Posterior vena cava (tissue), 2 donors: ENCODE data around the gene CDKAL1. TPM values are rescaled to one million over a fixed set of nuclear protein-coding genes. Genes with fewer than 3 reads are reported as not detected.
"Not testable (repeated sequence)": the region's sequence is repeated elsewhere in the genome, so short reads cannot be mapped to it uniquely, and the experiment has no call there.

Experiments used
- DNase-seq: peaks from one replicate; pipeline ENCODE4 v3.0.0-alpha.2; 2020; ENCODE audit warnings: low spot score
- intact Hi-C, 2 donors: fragments of 100-400 bp; cut with DNase I; formaldehyde crosslinking; loops; one replicate each; pipeline versions ENCODE4 v1.14.1 to v1.14.2; 2022 to 2023
- total RNA-seq, 2 donors: library from RNA; stranded (reverse); fragmentation: NEBNext Ultra II Directional; extraction: Animal tissue kit (Norgen Biotek cat#: 25700); gene quantifications; one replicate each; pipeline ENCODE4 v1.2.1, GENCODE V29; 2021
- donor health status: DM: yes; HTN: yes; CAD: no.
- donor health status: DM: yes; HTN: yes; CAD: no.

Gene CDKAL1
- total RNA-seq, 2 donors from 2014 or later: 13.1 TPM

DNA sequence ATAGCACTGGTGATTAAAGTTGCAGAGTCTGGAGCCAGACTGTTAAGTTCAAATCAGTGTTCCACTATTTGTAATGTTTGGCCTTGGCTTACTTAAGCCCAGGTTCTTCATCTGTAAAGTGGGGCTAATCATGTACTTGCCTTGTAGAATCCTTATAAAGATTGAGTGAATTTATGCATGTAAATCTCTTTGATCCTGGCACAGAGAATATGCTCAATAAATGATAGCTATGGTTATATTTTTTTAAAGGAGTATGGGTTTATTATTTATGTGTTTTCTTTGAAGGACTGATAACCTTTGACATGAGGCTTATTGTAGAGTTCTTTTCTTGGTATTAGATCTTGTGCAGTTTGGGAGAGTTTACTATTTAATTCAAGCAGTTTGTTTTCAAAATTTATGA is 89.5 kb downstream of the CDKAL1 start:
- DNase-seq: no peak
- intact Hi-C loops: no loop called here

DNA sequence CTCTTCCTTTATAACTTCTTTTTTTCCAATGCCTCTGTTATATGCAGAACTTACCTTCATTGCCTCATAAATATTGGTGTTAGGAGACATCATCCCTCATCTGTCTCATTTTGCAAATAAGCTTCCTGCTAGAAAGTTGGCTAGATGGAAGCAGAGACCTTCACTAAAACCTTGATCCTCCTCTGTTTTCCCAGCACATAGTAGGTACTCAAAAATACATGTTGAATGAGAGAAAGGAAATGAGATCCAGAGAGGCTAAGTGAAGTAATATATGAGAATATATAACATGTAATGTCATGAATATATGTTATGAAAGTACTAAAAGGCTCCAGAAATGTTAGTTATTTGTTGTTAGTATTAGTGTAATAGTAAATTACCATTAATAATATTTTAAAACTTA is 91.9 kb downstream of the CDKAL1 start:
- DNase-seq: no peak
- intact Hi-C loops: no loop called here

DNA sequence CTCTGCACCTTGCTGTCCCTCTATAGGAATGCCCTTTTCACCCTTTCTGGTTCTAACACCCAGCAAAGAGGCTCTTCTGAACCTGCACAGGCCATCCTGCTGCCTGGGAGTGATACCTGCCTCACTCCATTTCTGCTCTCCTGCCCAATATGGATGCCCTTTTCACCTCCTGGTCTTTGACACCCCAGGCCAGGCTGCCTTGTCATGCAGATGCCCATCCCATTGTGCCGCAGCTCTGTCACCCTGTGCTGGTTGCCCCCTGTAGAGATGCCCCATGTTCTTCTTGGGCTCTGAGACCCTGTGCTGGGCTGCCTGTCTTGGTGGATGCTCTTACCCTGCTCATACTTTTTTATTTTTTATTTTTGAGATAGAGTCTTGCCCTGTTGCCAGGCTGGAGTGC is 95.3 kb downstream of the CDKAL1 start:
- no peak for DNase-seq
- intact Hi-C loops: no loop called here

DNA sequence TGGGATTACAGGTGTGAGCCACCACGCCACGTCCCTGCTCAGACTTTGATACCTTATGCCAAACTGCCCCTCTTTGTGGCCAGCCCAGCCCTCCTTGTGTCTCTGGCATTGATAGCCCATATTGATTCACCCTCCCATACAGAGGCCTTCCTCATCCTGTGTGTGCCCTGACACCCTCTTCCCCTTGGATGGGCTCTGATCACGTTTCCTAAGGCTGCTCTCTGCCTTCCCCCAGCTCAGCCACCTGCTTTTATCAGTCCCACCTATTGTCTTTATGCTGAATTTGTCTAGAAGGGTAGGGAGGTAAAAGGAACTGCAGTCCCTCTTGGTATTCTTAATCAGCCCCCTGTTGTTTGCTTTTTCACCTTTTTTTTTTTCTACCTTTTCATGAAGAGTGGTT is 95.9 kb downstream of the CDKAL1 start:
- DNase-seq: no peak
- intact Hi-C loops: no loop called here

DNA sequence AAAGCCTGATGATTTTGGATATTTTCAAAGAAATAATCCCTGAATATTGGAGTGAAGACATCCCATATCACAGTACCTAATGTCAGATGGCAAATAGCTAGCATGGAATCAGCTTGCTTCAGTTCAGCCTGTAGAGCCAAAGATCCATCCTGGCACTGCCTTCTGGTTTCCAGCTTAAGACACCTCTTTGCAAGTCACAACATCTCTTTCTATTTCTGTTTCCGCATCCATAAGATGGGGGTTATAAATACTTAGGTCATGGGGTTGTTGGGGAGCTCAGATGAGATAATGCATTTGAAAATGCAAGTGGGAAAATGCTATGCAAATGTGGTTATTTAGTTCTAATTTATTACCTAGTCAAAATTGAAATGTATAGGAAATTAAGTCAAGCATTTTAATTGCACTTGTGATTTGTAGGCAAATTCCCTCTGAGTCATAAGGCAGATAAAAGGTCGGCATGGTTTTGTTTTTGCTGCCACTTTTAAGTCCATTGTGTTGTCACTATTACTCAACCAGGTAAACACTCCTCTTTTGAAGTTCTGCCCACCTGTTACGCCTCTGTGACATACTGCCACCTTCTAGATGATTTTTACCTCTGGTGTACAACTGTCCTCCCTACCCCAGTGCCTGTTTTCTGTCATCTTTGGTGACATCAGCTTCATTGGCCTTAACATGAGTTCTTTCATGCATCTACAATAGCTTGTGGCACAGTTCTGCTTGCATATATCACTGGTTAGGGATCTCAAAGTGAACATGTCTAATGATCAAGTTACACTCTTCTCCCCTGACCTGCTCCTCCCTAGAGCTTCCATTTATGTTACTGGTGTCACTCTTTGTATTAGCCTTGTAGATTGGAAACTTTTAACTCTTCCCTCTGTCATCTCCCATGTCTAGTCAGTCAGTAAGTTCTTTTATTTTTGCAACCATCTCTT is 96.6 kb downstream of the CDKAL1 start:
- no peak for DNase-seq

DNA sequence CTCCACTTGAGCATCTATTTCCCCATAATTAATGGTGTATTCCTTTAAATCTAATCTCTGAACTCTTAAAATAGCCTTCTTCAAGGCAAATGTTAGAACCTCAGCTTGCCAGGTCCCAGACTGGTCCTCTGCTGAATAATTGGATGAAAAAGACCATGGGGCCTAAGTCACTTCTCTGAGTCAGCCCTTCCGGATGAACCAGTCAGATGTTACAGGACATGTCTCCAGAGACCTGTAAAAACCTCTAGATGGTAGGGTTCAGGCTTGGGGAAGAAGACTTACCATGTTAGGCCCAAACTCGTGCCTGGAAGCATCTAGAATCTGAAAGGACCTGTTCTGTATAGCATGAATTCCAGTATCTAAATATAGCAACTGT is 97.3 kb downstream of the CDKAL1 start:
- intact Hi-C loops: no loop called here
- no peak for DNase-seq

More for the DNA sequence above, 96.6 kb downstream of the CDKAL1 start:
- intact Hi-C loops: no loop called here

DNA sequence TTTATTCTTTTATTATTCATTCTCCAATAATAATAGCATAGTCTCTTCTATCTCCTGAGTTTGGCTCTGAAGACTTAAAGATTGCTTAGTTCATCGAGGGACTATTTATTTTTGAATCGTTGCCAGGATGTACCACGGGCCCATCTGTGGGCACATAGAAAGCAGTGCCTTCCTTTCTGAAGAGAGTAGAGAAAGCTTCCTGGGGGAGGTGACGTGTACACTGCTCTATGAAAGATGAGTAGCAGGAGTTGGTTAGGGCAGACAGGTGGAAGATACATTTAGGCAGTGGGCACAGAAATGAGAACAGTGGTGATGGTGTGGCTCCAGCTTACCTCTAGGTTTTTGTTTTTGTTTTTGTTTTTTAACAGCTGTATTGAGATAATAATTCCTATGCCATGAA is 98.4 kb downstream of the CDKAL1 start:
- DNase-seq: no peak
- intact Hi-C loops: no loop called here

DNA sequence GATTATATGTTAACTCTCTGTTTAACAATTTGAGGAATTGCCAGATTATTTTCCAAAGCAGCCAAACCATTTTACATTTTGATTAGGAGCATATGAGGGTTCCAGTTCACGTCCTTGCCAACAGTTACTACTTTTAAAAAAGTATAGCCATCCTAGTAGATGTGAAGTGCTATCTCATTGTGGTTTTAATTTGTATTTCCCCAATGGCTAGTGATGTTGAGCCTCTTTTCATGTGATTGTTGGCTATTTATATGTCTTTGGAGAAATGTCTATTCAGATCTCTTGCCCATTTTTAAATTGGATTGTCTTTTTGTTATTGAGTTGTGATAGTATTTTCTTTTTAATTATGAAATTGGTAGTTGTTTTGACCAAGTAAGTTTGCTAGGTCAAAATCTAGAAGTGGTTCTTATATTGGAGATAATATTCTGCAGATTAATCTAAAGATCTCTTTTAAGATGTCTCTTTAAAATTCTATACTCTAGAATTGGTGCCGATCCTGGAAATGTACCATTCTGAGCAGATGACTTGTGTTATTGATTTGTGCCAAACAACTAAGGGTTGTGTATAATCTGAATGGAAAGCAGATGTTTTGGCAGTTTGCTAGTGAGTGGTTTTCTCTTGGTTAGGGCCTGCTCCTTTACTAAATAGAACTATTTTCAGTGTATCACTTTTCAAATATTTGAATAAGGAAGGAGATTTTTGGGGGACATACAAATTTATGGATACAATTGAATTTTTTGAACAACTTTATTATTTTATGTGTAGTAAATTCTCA is 99.5 kb downstream of the CDKAL1 start:
- intact Hi-C loops: no loop called here
- no peak for DNase-seq

DNA sequence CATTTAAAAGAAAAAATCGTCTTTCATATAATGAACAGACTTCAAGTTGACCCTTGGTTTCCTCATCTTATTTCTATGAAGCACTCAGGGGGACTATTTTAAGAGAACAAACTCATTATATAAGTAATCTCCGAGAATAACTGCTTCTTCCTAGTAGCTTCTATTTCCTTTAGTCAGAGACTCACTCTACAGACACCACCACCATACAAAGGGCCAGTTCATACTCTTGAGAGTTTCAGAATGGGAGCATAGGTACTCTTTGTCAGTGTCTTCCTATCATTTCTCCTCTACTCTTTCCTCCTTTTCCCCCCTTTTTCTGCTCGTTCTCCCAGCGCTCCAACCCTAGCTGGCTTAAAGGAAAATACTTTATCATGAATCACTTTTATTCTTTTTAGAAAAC is 104.9 kb downstream of the CDKAL1 start:
- intact Hi-C loops: no loop called here
- DNase-seq: no peak

DNA sequence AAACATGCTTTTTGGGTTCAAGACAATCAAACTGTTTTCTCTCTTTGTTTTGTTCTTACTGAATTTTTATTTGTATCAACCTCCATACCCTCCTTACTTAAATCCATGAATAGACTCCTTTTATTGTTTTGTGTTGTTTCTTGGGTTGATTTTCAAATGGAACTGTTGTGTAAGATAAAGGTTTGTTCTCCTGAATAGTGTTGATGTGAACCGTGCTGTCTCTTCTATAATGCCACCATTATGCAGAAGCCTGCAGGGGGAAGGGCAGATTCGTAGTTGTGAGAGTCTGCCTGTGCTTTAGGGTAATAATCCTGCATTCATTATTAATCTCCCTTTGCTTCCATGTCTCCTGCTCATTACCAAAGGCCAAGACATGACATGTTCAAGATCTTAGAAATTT is 105.9 kb downstream of the CDKAL1 start:
- DNase-seq: no peak
- intact Hi-C loops: no loop called here

DNA sequence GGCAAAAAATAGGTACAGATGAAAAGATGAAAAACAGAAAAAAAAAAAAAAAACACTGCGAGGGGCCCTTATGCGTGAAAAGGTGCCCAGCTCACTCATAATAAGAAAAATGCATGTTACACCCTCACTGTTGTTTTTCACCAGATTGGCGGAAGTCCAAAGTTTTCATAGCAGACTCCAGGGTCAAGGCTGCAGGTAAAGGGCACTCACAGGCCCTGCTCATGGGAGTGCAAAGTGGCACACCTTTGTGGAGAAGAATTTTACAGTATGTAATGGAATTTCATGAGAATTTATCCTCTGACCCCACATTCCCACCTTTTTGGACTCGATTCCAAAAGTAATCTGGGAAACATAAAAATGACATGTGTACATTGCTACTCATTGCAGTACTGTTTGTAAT is 108.2 kb downstream of the CDKAL1 start:
- intact Hi-C loops: no loop called here
- DNase-seq: no peak

DNA sequence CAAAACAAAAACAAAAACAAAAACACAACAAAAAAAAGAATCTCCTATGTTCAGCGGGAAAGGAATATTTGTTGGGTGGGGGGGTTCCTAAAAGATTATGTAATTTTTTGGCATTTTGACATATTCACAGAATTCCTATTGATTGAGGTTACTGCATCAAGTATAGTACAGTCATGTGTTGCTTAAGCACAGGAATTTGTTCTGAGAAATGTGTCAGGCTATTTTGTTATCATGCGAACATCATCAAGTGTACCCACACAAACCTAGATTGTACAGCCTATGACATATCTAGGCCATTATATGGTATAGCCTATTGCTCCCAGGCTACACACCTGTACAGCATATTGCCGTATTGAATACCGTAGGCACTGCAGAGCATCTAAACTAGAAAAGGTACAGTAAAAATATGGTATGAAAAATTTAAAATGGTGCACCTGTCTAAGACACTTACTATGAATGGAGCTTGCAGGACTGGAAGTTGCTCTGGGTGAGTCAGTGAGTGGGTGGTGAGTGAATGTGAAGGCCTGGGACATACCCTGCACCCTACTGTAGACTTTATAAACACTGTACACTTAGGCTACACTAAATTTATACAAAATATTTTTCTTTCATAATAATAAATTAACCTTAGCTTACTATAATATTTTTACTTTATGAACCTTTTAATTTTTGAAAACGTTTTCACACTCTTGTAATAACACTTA is 110.6 kb downstream of the CDKAL1 start:
- intact Hi-C loops: no loop called here
- no peak for DNase-seq

DNA sequence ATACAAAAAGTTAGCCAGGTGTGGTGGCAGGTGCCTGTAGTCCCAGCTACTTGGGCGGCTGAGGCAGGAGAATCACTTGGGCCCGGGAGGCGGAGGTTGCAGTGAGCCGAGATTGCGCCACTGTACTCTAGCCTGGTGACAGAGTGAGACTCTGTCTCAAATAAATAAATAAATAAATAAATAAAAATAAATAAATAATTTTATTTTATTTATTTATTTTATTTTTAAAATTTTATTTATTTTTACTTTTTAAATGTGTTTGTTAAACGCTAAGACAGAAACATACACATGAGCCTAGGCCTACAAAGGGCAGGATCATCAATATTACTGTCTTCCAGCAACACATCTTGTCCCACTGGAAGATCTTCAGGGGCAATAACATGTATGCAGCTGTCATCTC is 111.3 kb downstream of the CDKAL1 start:
- intact Hi-C loops, DNase-seq: not testable (repeated sequence)

DNA sequence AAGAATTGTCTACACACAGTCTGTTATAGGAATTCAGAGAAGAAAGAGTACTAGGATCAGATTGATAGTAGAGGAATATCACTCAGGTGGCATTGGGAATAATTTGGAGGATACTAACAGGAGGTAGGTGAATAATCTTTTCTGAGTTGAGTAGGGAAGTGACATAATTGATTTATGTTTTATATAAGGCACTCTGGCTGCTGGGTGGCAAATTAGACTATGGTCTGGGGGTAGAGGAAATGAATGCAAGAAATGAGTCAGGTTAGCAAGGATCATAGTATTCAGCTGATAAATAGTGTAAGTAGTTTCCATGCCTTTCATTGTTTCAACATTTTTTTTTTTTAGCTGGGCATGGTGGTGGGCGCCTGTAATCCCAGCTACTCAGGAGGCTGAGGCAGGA is 113.3 kb downstream of the CDKAL1 start:
- no peak for DNase-seq
- intact Hi-C loops: no loop called here

DNA sequence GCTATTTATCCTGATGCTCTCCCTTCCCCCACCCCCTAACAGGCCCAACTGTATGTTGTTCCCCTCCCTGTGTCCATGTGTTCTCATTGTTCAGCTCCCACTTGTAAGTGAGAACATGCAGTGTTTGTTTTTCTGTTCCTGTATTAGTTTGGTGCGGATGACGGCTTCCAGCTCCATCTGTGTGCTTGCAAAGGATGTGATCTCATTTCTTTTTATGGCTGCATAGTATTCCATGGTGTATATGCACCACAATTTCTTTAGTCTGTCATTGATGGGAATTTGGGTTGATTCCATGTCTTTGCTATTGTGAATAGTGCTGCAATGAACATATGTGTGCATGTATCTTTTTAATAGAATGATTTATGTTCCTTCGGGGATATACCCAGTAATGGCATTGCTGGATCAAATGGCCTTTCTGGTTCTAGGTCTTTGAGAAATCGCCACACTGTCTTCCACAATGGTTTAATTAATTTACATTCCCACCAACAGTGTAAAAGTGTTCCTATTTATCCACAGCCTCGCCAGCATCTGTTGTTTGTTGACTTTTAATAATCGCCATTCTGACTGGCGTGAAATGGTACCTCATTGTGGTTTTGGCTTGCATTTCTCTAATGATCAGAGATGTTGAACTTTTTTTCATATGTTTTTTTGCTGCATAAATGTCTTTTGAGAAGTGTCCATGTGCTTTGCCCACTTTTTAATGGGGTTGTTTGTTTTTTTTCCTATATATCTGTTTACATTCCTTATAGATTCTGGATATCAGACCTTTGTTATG is 115.6 kb downstream of the CDKAL1 start:
- DNase-seq, intact Hi-C loops: not testable (repeated sequence)

DNA sequence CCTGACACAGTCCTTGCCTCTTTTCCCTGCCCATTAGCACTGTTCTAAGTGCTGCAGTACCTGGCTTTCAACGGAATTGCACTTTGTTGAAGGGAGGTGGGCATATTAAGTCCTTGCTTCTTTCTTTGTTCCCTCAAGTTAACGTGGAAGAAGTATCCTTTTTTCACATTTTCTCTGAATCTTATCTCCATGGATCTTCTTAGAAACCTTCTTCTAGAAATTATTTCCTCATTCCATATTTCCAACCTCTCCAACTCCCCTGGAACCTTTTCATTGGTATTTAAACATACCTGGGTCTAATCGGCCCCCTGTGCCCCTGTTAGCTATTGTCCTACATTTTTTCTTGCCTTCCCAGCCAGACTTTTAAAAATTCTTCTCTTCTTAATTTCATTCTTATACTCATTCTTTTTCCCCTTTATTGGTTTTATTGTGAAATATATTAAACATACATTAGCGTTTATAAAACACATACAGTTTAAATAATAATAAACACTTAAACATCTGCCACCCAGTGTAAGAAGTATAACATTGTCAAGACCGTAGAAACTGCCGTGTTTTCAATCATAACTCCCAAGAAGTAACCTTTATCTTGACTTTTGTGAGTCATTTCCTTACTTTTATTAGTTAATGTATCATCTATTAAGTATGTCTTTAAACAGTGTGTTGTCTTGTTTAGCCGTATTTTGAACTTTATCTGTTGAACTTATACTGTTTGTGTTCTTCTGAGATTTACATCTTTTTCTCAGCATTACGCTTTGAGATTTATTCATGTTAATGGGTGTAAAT is 118.2 kb downstream of the CDKAL1 start:
- intact Hi-C loops: no loop called here
- no peak for DNase-seq

DNA sequence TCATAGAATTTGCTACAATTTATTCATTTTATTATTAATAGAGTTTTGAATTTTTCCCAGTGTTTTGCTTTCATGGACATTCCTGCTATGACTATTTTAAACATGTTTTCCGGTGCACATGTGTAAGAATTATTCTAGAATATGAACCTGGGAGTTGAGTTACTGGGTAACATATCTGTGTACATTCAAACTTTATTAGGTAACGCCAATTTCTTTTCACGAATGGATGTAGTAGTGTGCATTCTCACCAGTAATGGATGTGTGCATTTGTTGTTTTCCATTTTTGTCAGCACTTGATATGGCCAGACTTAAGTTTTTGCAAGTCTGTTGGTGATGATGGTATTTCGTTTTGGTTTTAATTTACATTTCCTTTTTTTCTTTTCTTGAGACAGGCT is 118.8 kb downstream of the CDKAL1 start:
- no peak for DNase-seq

DNA sequence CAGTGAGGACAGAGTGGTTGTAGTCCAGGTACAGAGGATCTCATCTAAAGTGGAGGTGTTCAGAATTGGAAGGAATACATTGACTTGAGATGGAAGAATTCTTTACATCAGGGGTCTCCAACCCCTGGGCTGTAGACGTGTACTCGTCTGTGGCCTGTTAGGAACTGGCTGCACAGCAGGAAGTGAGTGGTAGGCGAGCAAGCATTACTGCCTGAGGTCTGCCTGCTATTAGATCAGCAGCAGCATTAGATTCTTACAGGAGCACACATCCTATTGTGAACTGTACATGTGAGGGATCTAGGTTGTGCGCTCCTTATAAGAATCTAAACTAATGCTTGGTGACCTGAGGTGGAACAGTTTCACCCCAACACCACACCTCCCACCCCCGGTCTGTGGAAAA is 121.1 kb downstream of the CDKAL1 start:
- DNase-seq: no peak
- intact Hi-C loops: no loop called here

More for the DNA sequence above, 118.8 kb downstream of the CDKAL1 start:
- intact Hi-C loops: no loop called here
